Right cardiac atrium (tissue), 5 donors: ENCODE data around the gene SH3BP4. TPM values are rescaled to one million over a fixed set of nuclear protein-coding genes. Genes with fewer than 3 reads are reported as not detected.

Source experiments
- ATAC-seq, 2 donors: fragments of 200-7000 bp; cut with Tn5 transposase; one replicate each; pipeline versions ENCODE4 v1.8.0 to v1.9.1; 2020; ENCODE audit warnings: moderate library complexity in 2 of 2, mild to moderate bottlenecking in 1 of 2
- DNase-seq, 3 donors: peaks; one replicate each; pipeline ENCODE4 v3.0.0-alpha.2; 2020
- H3K27ac ChIP-seq: one replicate; pipeline ENCODE4 v1.5.1; 2013; ENCODE audit warnings: mild to moderate bottlenecking, low read length, control low read depth, moderate library complexity
- H3K27me3 ChIP-seq: one replicate; pipeline ENCODE4 v1.6.1; 2013; ENCODE audit not compliant: control insufficient read depth, insufficient read depth
- H3K4me1 ChIP-seq: one replicate; pipeline ENCODE4 v1.6.1; 2013; ENCODE audit warnings: low read length; ENCODE audit not compliant: control insufficient read depth, insufficient read depth
- H3K4me3 ChIP-seq: one replicate; pipeline ENCODE4 v1.5.1; 2013; ENCODE audit warnings: low read length, control low read depth
- H3K9me3 ChIP-seq: one replicate; pipeline ENCODE4 v1.6.1; 2013; ENCODE audit warnings: low read length; ENCODE audit not compliant: control insufficient read depth
- WGBS: extraction: QIAGEN DNeasy Blood & Tissue Kit; methylation state at CpG from one replicate; pipeline ENCODE4 v1.1.7; 2013; 5-methylcytosine and 5-hydroxymethylcytosine counted together
- intact Hi-C, 4 donors: fragments of 100-400 bp; cut with DNase I; formaldehyde crosslinking; loops; one replicate each; pipeline versions ENCODE4 v1.11.0 to v1.14.0; 2022 to 2023
- polyA plus RNA-seq: library from polyadenylated mRNA; stranded (reverse); fragments of 200-250 nt; gene quantifications from one replicate; pipeline ENCODE4 v1.2.3, GENCODE V29; 2013
- total RNA-seq, 4 donors: library from RNA; stranded (reverse); fragmentation: NEBNext Ultra II Directional; extraction: Animal tissue kit (Norgen Biotek cat#: 25700); gene quantifications; one replicate each; pipeline ENCODE4 v1.2.1, GENCODE V29; 2021
- donor health status: healthy with polysubstance abuse.
- donor health status: DM: no; HTN: yes; CAD: no.
- donor health status: DM: no; HTN: no; CAD: no.
- donor health status: DM: no; HTN: yes; CAD: no; lungs with severe emphysema.
- donor health status: DM: yes; HTN: yes; CAD: no.

Gene SH3BP4
- total and polyA plus RNA-seq, 5 donors, result 12.3 to 32.0 (median 19.9) TPM

- H3K27ac ChIP-seq, result no peak overlapping the region
- H3K27me3 ChIP-seq, result no peaks in the 10 kb centered on the region
- ATAC-seq (no peak), DNase-seq (no peak)
- intact Hi-C loops, result no loop called here
- H3K9me3 ChIP-seq, result no peaks in the 10 kb centered on the region
- no peak overlapping the region for H3K4me3 ChIP-seq
- 97% methylated on average over 17 of the region's 17 CpGs for WGBS
- H3K4me1 ChIP-seq, result peaks cover 10% of the 10 kb centered on the region
Measured at GRCh38 chr2:234985608-234986245, 33.9 kb downstream of the SH3BP4 start.

DNA sequence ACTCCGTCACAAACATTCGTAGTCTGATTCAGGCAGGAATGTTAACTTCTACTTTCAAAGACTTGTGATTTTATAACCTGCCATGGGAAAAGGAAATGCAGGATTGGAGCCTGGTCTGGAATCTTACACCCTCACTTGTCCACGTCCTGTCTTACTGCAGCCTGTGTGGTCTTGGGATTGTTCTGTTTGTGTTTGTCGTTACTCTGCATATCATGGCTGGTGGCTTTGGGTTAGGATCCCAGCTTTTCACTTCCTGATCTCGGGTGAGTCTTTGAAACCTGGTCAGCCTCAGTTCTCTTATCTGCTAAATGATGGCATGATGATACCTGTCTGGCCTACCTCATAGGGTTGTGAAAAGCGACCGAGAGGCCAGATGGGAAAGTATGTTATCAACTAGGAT is 34.6 kb downstream of the SH3BP4 start:
- ATAC-seq (no peak), DNase-seq (no peak)
- Histone ChIP-seq H3K4me3 (no peak overlapping the region), H3K27me3 (no peaks in the 10 kb centered on the region), H3K4me1 (peaks cover 9% of the 10 kb centered on the region), H3K9me3 (no peaks in the 10 kb centered on the region), H3K27ac (no peak overlapping the region)
- WGBS, result 84% methylated on average over 7 of the region's 7 CpGs
- intact Hi-C loops, result no loop called here

DNA sequence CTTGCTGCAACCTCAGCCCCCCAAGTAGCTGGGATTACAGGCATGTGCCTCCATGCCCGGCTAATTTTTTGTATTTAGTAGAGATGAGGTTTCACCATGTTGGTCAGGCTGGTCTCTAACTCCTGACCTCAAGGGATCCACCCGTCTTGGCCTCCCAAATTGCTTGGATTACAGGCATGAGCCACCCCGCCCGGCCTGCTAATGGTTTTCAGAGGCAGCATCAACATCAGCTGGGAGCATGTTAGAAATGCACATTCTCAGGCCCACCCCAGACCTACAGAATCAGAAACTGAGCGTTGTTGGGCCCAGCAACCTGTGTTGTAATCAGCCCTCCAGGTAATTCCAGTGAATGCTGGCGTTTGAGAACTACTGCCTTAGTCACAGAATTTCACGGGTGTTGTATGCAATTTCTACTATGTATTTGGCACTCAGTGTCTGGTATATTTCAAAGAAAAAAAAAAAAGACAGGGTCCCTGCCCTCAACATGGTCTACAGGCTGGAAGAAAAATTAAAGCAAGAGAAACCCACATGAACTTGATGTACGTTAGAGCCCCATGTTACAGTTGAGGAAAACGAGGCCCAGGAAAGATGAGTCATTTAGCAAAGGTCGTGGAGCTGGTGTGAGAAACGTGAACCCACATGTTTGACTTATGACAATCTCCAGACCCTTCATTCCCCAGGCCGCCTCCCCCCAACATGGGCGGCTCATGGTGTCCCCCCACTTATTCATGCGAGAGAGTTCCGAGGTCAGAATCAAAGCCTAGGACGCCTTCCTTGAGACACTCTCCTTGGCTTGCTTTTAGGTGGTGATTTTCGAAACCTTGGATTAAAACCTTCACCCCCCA is 35.3 kb downstream of the SH3BP4 start:
- DNase-seq (no peak), ATAC-seq (no peak)
- Histone ChIP-seq H3K27me3 (no peaks in the 10 kb centered on the region), H3K4me3 (no peak overlapping the region), H3K4me1 (peaks cover 14% of the 10 kb centered on the region), H3K27ac (no peak overlapping the region), H3K9me3 (no peaks in the 10 kb centered on the region)
- WGBS, result 95% methylated on average over 17 of the region's 17 CpGs
- intact Hi-C loops, result no loop called here

- H3K4me3 ChIP-seq, result no peak overlapping the region
- H3K4me1 ChIP-seq, result peaks cover 18% of the 10 kb centered on the region
- WGBS, result 97% methylated on average over 7 of the region's 7 CpGs
- intact Hi-C loops, result no loop called here
- no peaks in the 10 kb centered on the region for H3K9me3 ChIP-seq
- H3K27me3 ChIP-seq, result no peaks in the 10 kb centered on the region
- DNase-seq (no peak), ATAC-seq (no peak)
- no peak overlapping the region for H3K27ac ChIP-seq
Measured at GRCh38 chr2:234987754-234988153, 35.9 kb downstream of the SH3BP4 start.

- Histone ChIP-seq H3K9me3 (no peaks in the 10 kb centered on the region), H3K4me1 (peaks cover 17% of the 10 kb centered on the region), H3K27ac (no peak overlapping the region), H3K27me3 (no peaks in the 10 kb centered on the region), H3K4me3 (no peak overlapping the region)
- WGBS, result 96% methylated on average over 14 of the region's 14 CpGs
- intact Hi-C loops, result no loop called here
- no peak for ATAC-seq
- DNase-seq, result peak in 1 of 3 donors; percentile 33
Measured at GRCh38 chr2:234988491-234988890, 36.7 kb downstream of the SH3BP4 start.

DNA sequence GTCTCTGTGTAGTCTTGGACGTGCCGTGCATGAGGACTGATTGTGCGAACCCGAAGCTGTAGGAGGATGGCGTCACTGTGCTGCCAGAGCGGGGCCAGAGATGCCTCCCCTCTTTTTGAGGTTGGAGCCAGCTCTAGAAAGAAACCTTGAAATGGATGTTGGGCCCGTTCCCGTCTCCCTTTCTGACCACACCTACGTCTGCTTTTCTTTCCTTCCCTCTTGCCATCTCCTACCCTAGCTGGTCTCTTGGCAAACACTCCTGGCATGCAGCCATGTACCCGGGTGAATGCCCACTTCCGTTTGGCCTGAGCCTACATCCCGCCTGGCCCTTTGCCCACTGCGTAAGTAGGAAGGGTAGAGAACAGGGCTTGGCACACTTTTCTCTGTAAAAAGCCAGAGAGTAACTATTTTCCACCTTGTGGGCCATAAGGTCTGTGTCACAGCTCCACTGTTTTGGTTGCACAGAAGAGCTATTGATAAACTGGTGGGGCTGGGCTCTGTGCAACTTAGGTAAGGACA is 37.4 kb downstream of the SH3BP4 start:
- peak; percentile 69 to 73 for ATAC-seq
- WGBS, result 41% methylated on average over 13 of the region's 13 CpGs
- DNase-seq, result peak; percentile 87 to 95 (median 92)
- Histone ChIP-seq H3K9me3 (no peaks in the 10 kb centered on the region), H3K27ac (peak overlapping the region; percentile 1), H3K4me3 (no peak overlapping the region), H3K27me3 (no peaks in the 10 kb centered on the region), H3K4me1 (peaks cover 12% of the 10 kb centered on the region)
- intact Hi-C loops, result no loop called here

GRCh38 chr2:234990300-234990699 is 38.5 kb downstream of the SH3BP4 start:
- 91% methylated on average over 7 of the region's 7 CpGs for WGBS
- Histone ChIP-seq H3K27ac (no peak overlapping the region), H3K27me3 (no peaks in the 10 kb centered on the region), H3K4me3 (no peak overlapping the region), H3K4me1 (peaks cover 17% of the 10 kb centered on the region), H3K9me3 (no peaks in the 10 kb centered on the region)
- intact Hi-C loops, result no loop called here
- ATAC-seq (no peak), DNase-seq (no peak)

GRCh38 chr2:234991290-234991689 is 39.5 kb downstream of the SH3BP4 start:
- intact Hi-C loops, result no loop called here
- DNase-seq (no peak), ATAC-seq (no peak)
- Histone ChIP-seq H3K9me3 (no peaks in the 10 kb centered on the region), H3K4me1 (peaks cover 17% of the 10 kb centered on the region), H3K27ac (no peak overlapping the region), H3K27me3 (no peaks in the 10 kb centered on the region), H3K4me3 (no peak overlapping the region)
- 74% methylated on average over 5 of the region's 5 CpGs for WGBS

GRCh38 chr2:234991793-234992192 is 40.0 kb downstream of the SH3BP4 start:
- DNase-seq (no peak), ATAC-seq (no peak)
- Histone ChIP-seq H3K27ac (no peak overlapping the region), H3K4me3 (no peak overlapping the region), H3K27me3 (no peaks in the 10 kb centered on the region), H3K9me3 (no peaks in the 10 kb centered on the region), H3K4me1 (peaks cover 17% of the 10 kb centered on the region)
- WGBS, result 52% methylated on average over 6 of the region's 6 CpGs
- intact Hi-C loops, result no loop called here

DNA sequence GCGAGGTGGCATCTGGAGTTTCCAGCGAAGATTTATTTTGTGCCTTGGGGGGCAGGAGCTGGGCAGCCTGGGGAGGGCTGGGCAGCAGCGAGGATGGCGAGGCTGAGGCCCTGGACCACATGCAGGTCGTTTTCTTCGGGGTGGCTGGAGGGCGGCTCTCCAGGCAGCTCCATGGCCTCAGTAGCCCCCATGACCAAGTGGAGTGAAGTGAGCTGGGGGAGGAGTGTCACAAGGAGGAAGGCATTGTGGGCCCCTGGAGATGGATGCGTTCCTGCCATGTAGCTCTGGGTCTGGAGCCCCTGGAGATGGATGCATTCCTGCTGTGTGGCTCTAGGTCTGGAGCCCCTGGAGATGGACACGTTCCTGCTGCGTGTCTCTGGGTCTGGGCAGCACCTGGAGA is 40.4 kb downstream of the SH3BP4 start:
- ATAC-seq, result no peak
- H3K4me1 ChIP-seq, result peaks cover 17% of the 10 kb centered on the region
- H3K27ac ChIP-seq, result no peak overlapping the region
- no peak for DNase-seq
- intact Hi-C loops, result no loop called here
- WGBS, result 72% methylated on average over 10 of the region's 10 CpGs
- no peak overlapping the region for H3K4me3 ChIP-seq
- H3K9me3 ChIP-seq, result no peaks in the 10 kb centered on the region
- H3K27me3 ChIP-seq, result no peaks in the 10 kb centered on the region

GRCh38 chr2:234992624-234993349 is 41.0 kb downstream of the SH3BP4 start:
- no peak for ATAC-seq
- WGBS, result 92% methylated on average over 23 of the region's 23 CpGs
- no peak overlapping the region for H3K4me3 ChIP-seq
- no peak overlapping the region for H3K27ac ChIP-seq
- intact Hi-C loops, result no loop called here
- H3K9me3 ChIP-seq, result no peaks in the 10 kb centered on the region
- DNase-seq, result no peak
- H3K27me3 ChIP-seq, result no peaks in the 10 kb centered on the region
- peaks cover 17% of the 10 kb centered on the region for H3K4me1 ChIP-seq
